Breast epithelium (tissue), 3 donors: ENCODE data around the gene IFITM10.
"Not testable (repeated sequence)": the region's sequence is repeated elsewhere in the genome, so short reads cannot be mapped to it uniquely, and the experiment has no call there.

Experiments used
- CTCF ChIP-seq, 3 donors: fragments of 450-650 bp; IDR thresholded peaks; one replicate each; pipeline ENCODE4 v1.5.1; 2016 to 2017; ENCODE audit warnings: antibody characterized with exemption in 3 of 3, mild to moderate bottlenecking in 3 of 3, moderate library complexity in 3 of 3
- POLR2A ChIP-seq: fragments of 450-650 bp; IDR thresholded peaks from one replicate; pipeline ENCODE4 v1.6.1; 2016; ENCODE audit warnings: antibody characterized with exemption, mild to moderate bottlenecking, moderate library complexity
- POLR2AphosphoS5 ChIP-seq, 3 donors: sonication (generic); formaldehyde crosslinking; IDR thresholded peaks; one replicate each; pipeline ENCODE4 v1.6.1; 2017; ENCODE audit warnings: antibody characterized with exemption in 3 of 3

- TF ChIP-seq POLR2AphosphoS5 (IDR thresholded peaks at IDR 0.05); CTCF (IDR thresholded peaks at IDR 0.05); POLR2A: not testable (repeated sequence)
Observed at GRCh38 chr11:1769304-1769936, 19.0 kb upstream of the IFITM10 start.
